HepG2 (cell line): ENCODE results near the gene MRO. TPM values are rescaled to one million over a fixed set of nuclear protein-coding genes. Genes with fewer than 3 reads are reported as not detected.

Experiments
- ATAC-seq: fragments of 200-7000 bp; cut with Tn5 transposase; 3 replicates; pipeline ENCODE4 v1.9.1; 2020; ENCODE audit warnings: mild to moderate bottlenecking, moderate library complexity
- BruUV-seq: library from RNA; stranded (reverse); fragments of 400-500 nt; replicated peaks from 2 replicates; lab custom pipeline; 2021; lab: Mats Ljungman, UMichigan
- CTCF ChIA-PET: fragments of 300-600 bp; formaldehyde crosslinking; extraction: SDS; loops from one replicate; lab custom pipeline; 2021; ENCODE audit warnings: low total read pairs, inconsistent platforms, low intra/inter-chr PET ratio; lab: Yijun Ruan, JAX
- POLR2A ChIA-PET: fragments of 350-600 bp; sonication (Branson Sonifier 250); formaldehyde crosslinking; loops from one replicate; lab custom pipeline; 2020; ENCODE audit warnings: antibody characterized with exemption, inconsistent platforms; lab: Yijun Ruan, JAX
- DNase-seq: peaks from one replicate; pipeline ENCODE4 v3.0.0-alpha.2; 2015; ENCODE audit warnings: low spot score
- FAIRE-seq: peaks from 3 replicates; lab custom pipeline; 2011; peaks lifted over from hg19 to GRCh38; lab: Jason Lieb, UNC
- H2AFZ ChIP-seq: one replicate; pipeline ENCODE4 v1.6.1; 2011; ENCODE audit warnings: low read length, inconsistent platforms
- H3K27ac ChIP-seq: fragments of 300-600 bp; 3 replicates; pipeline ENCODE4 v1.8.0; 2011; ENCODE audit warnings: mixed run types, mild to moderate bottlenecking, mixed read lengths, low read length, inconsistent platforms; ENCODE audit not compliant: insufficient read depth; ENCODE audit errors: extremely low read length
- H3K27me3 ChIP-seq, 2 experiments: fragments of 200-600 bp in 1 of 2; 2 replicates in 1 of 2; 3 replicates in 1 of 2; pipeline versions ENCODE4 v1.6.0 to v1.8.0; 2011; ENCODE audit warnings: low read length in 2 of 2, mild to moderate bottlenecking in 2 of 2, moderate library complexity in 2 of 2, inconsistent platforms in 1 of 2; ENCODE audit not compliant: insufficient read depth in 2 of 2, control insufficient read depth in 1 of 2
- H3K36me3 ChIP-seq, 2 experiments: fragments of 200-600 bp in 1 of 2; replicated peaks in 1 of 2; 2 replicates in 1 of 2; 3 replicates in 1 of 2; pipeline versions ENCODE4 v1.5.1 to v1.8.0; 2011; ENCODE audit warnings: low read length in 2 of 2, inconsistent platforms in 1 of 2; ENCODE audit not compliant: insufficient read depth in 2 of 2, control insufficient read depth in 1 of 2
- H3K4me1 ChIP-seq: 2 replicates; pipeline ENCODE4 v1.5.1; 2012; ENCODE audit warnings: low read length, inconsistent platforms; ENCODE audit not compliant: insufficient read depth
- H3K4me2 ChIP-seq: 2 replicates; pipeline ENCODE4 v1.6.0; 2011; ENCODE audit warnings: low read depth, low read length, inconsistent platforms
- H3K4me3 ChIP-seq, 3 experiments: fragments of 200-600 bp in 1 of 3; sonication (generic), shearing (Covaris generic) in 1 of 3; replicated peaks in 1 of 3; 2 replicates each; pipeline ENCODE4 v1.5.1; 2011 to 2016; ENCODE audit warnings: low read length in 3 of 3, inconsistent platforms in 2 of 3, low read depth in 2 of 3, mild to moderate bottlenecking in 2 of 3, control low read depth in 1 of 3, mixed read lengths in 1 of 3; ENCODE audit not compliant: insufficient read depth in 1 of 3
- H3K79me2 ChIP-seq: one replicate; pipeline ENCODE4 v1.6.1; 2011; ENCODE audit warnings: low read length, inconsistent platforms; ENCODE audit not compliant: insufficient read depth
- H3K9ac ChIP-seq: 2 replicates; pipeline ENCODE4 v1.6.0; 2011; ENCODE audit warnings: mild to moderate bottlenecking, low read depth, low read length, inconsistent platforms; ENCODE audit not compliant: insufficient read depth
- H3K9me3 ChIP-seq: 2 replicates; pipeline ENCODE4 v1.5.1; 2012; ENCODE audit warnings: mild to moderate bottlenecking, low read length
- H4K20me1 ChIP-seq: 2 replicates; pipeline ENCODE4 v1.6.0; 2011; ENCODE audit warnings: inconsistent platforms, mild to moderate bottlenecking, low read length, moderate library complexity; ENCODE audit not compliant: insufficient read depth
- ATF2 ChIP-seq: sonication (generic); formaldehyde crosslinking; IDR thresholded peaks from 2 replicates; pipeline ENCODE4 v1.4.0; 2020; ENCODE audit warnings: missing genetic modification reagents
- BATF2 ChIP-seq: sonication (generic); formaldehyde crosslinking; IDR thresholded peaks from 2 replicates; pipeline ENCODE4 v1.8.0; 2022; ENCODE audit warnings: mild to moderate bottlenecking, missing genetic modification reagents, moderate library complexity
- CHCHD3 ChIP-seq: sonication (generic); formaldehyde crosslinking; IDR thresholded peaks from 2 replicates; pipeline ENCODE4 v1.8.0; 2022; ENCODE audit warnings: mild to moderate bottlenecking, missing genetic modification reagents, moderate library complexity
- KLF12 ChIP-seq: sonication (generic); formaldehyde crosslinking; IDR thresholded peaks from 2 replicates; pipeline ENCODE4 v1.4.0; 2020; ENCODE audit warnings: missing genetic modification reagents, borderline replicate concordance
- MLLT10 ChIP-seq: sonication (generic); formaldehyde crosslinking; IDR thresholded peaks from 2 replicates; pipeline ENCODE4 v1.4.0; 2020; ENCODE audit warnings: missing genetic modification reagents
- MZF1 ChIP-seq: sonication (generic); formaldehyde crosslinking; IDR thresholded peaks from 2 replicates; pipeline ENCODE4 v1.8.1; 2023; ENCODE audit warnings: mild to moderate bottlenecking, missing genetic modification reagents, borderline replicate concordance
- NCOR1 ChIP-seq: fragments of 200-600 bp; sonication (generic); IDR thresholded peaks from 2 replicates; pipeline ENCODE4 v1.7.0; 2017; ENCODE audit warnings: antibody characterized with exemption, low read length, borderline replicate concordance
- PHF5A ChIP-seq: IDR thresholded peaks from one replicate; pipeline ENCODE4 v1.6.1; 2018; ENCODE audit warnings: low read depth, missing genetic modification reagents; ENCODE audit not compliant: unreplicated experiment
- PPARG ChIP-seq: conservative IDR thresholded peaks from 2 replicates; pipeline ENCODE4 v1.6.1; 2016; ENCODE audit warnings: missing biosample characterization, missing genetic modification reagents
- REPIN1 ChIP-seq: sonication (generic); formaldehyde crosslinking; IDR thresholded peaks from 2 replicates; pipeline ENCODE4 v1.8.0; 2022; ENCODE audit warnings: missing genetic modification reagents, low read depth, mild to moderate bottlenecking, borderline replicate concordance
- SMARCE1 ChIP-seq: fragments of 450-650 bp; IDR thresholded peaks from 2 replicates; pipeline ENCODE4 v1.6.1; 2017; ENCODE audit warnings: borderline replicate concordance
- TBP ChIP-seq: sonication (generic); formaldehyde crosslinking; IDR thresholded peaks from 2 replicates; pipeline ENCODE4 v1.5.0; 2020; ENCODE audit warnings: missing genetic modification reagents
- TBX3 ChIP-seq: fragments of 450-650 bp; IDR thresholded peaks from 2 replicates; pipeline ENCODE4 v1.6.1; 2017; ENCODE audit warnings: antibody characterized with exemption, mild to moderate bottlenecking, inconsistent platforms, borderline replicate concordance
- ZBTB37 ChIP-seq: sonication (generic); formaldehyde crosslinking; IDR thresholded peaks from 2 replicates; pipeline ENCODE4 v1.4.0; 2020; ENCODE audit warnings: mild to moderate bottlenecking, missing genetic modification reagents
- ZBTB42 ChIP-seq: sonication (generic); formaldehyde crosslinking; IDR thresholded peaks from 2 replicates; pipeline ENCODE4 v1.5.0; 2020; ENCODE audit warnings: mild to moderate bottlenecking, missing genetic modification reagents
- ZFYVE20 ChIP-seq: sonication (generic); formaldehyde crosslinking; IDR thresholded peaks from 2 replicates; pipeline ENCODE4 v1.8.0; 2023; ENCODE audit warnings: low read depth, mild to moderate bottlenecking, moderate library complexity, missing genetic modification reagents, borderline replicate concordance
- ZNF589 ChIP-seq: sonication (generic); formaldehyde crosslinking; conservative IDR thresholded peaks from 2 replicates; pipeline ENCODE4 v1.8.0; 2022; ENCODE audit warnings: mild to moderate bottlenecking, moderate library complexity, missing genetic modification reagents
- ZNF598 ChIP-seq: sonication (generic); formaldehyde crosslinking; IDR thresholded peaks from 2 replicates; pipeline ENCODE4 v1.5.1; 2020; ENCODE audit warnings: mild to moderate bottlenecking, missing genetic modification reagents, borderline replicate concordance
- ZNF672 ChIP-seq: sonication (generic); formaldehyde crosslinking; IDR thresholded peaks from 2 replicates; pipeline ENCODE4 v1.8.1; 2022; ENCODE audit warnings: missing genetic modification reagents
- WGBS: methylation state at CpG from one replicate; pipeline ENCODE4 v1.1.6; 2017; ENCODE audit warnings: low lambda C conversion rate; 5-methylcytosine and 5-hydroxymethylcytosine counted together
- in situ Hi-C: cut with HindIII; loops from 2 replicates; pipeline ENCODE4 v1.10.0; 2017; ENCODE audit warnings: low pct_unique_long_range_greater_than_20kb; ENCODE audit not compliant: extremely low pct_ligation_motif_present
- intact Hi-C: fragments of 100-400 bp; cut with micrococcal nuclease; formaldehyde crosslinking; loops from one replicate; pipeline ENCODE4 v1.10.0; 2022; ENCODE audit not compliant: unreplicated experiment
- polyA plus RNA-seq, 8 experiments: library from polyadenylated mRNA; depleted of rRNA in 3 of 8; stranded (reverse) in 7 of 8; unstranded in 1 of 8; fragments of >200 nt; fragmentation: Illumina TruSeq in 4 of 8; extraction: Trizol in 4 of 8; gene quantifications; 2 replicates each; pipeline versions ENCODE4 v1.2.1 to v1.2.3, GENCODE V29; 2011 to 2016; ENCODE audit warnings: low read depth in 4 of 8, missing spikeins in 1 of 8, mixed read lengths in 1 of 8; ENCODE audit not compliant: insufficient read depth in 1 of 8
- total RNA-seq, 5 experiments: library from RNA; depleted of rRNA; stranded (reverse); fragments of >200 nt; fragmentation: Illumina TruSeq; extraction: Trizol; gene quantifications; 2 replicates each; pipeline ENCODE4 v1.2.3, GENCODE V29; 2016; ENCODE audit warnings: low read depth in 1 of 5

Gene MRO
- total and polyA plus RNA-seq, 2 of the 13 experiments (the other 11 are each of a cell fraction or from before 2014, with no cell fraction given): not detected

GRCh38 chr18:50813353-50813752 lies 6.5 kb downstream of the MRO start:
- Histone ChIP-seq H4K20me1 (no peaks in the 10 kb centered on the region), H3K9ac (no peak overlapping the region), H3K9me3 (no peaks in the 10 kb centered on the region), H3K4me3 (no peak overlapping the region), H2AFZ (no peak overlapping the region), H3K27ac (no peak overlapping the region), H3K4me2 (no peak overlapping the region), H3K27me3 (peaks cover 0 to 10% of the 10 kb centered on the region in 2 experiments; a peak in 1 of 5 replicates), H3K4me1 (peaks cover 6% of the 10 kb centered on the region; the same call in 1 of the 2 replicates), H3K36me3 (no peaks in the 10 kb centered on the region), H3K79me2 (no peaks in the 10 kb centered on the region)
- ATAC-seq (no peak), FAIRE-seq (no peak), DNase-seq (no peak)
- no TSS peak for BruUV-seq
- TF ChIP-seq ZFYVE20 (CRISPR knock-in tag): no peak
- no peak for TF ChIP-seq MLLT10 (CRISPR knock-in tag)
- no peak for TF ChIP-seq CHCHD3 (CRISPR knock-in tag)
- TF ChIP-seq NCOR1: no peak
- no peak for TF ChIP-seq PPARG
- no peak for TF ChIP-seq TBP
- TF ChIP-seq BATF2 (CRISPR knock-in tag): no peak
- no peak for TF ChIP-seq ZNF598 (CRISPR knock-in tag)
- no peak for TF ChIP-seq MZF1 (CRISPR knock-in tag)
- TF ChIP-seq TBX3: no peak
- no peak for TF ChIP-seq ZBTB37 (CRISPR knock-in tag)
- no peak for TF ChIP-seq ZNF589 (CRISPR knock-in tag)
- no peak for TF ChIP-seq KLF12 (CRISPR knock-in tag)
- no peak for TF ChIP-seq ZBTB42
- TF ChIP-seq PHF5A: no peak
- no peak for TF ChIP-seq ATF2 (CRISPR knock-in tag)
- no peak for TF ChIP-seq SMARCE1
- TF ChIP-seq ZNF672: no peak
- TF ChIP-seq REPIN1: no peak
- intact Hi-C loops: no loop called here
- POLR2A ChIA-PET: no interaction called here
- CTCF ChIA-PET: no interaction called here
- 100% methylated on average over 2 of the region's 2 CpGs for WGBS
- in situ Hi-C loops: no loop called here
